ENCODE results near the gene GALNT10.

GRCh38 chr5:154403776-154404387, 213.3 kb downstream of the GALNT10 start:
- TF ChIP-seq CTCF (IDR thresholded peaks at IDR 0.05) (no peak), POLR2A (IDR thresholded peaks at IDR 0.05) (no peak)
